Smooth muscle cell (in vitro differentiated cells): ENCODE data around the gene HNRNPK. TPM values are rescaled to one million over a fixed set of nuclear protein-coding genes. Genes with fewer than 3 reads are reported as not detected.

Experiments used
- DNase-seq: peaks from one replicate; lab custom pipeline; 2025; ENCODE audit not compliant: unreplicated experiment; lab: John Stamatoyannopoulos, UW
- H2AFZ ChIP-seq: fragments of 200-600 bp; sonication (generic); 2 replicates; pipeline ENCODE4 v1.6.0; 2016; ENCODE audit warnings: antibody characterized with exemption, low read depth, mild to moderate bottlenecking
- H3F3A ChIP-seq: fragments of 200-600 bp; sonication (generic); 2 replicates; pipeline ENCODE4 v1.6.0; 2017; ENCODE audit warnings: antibody characterized with exemption, low read depth
- H3K27ac ChIP-seq: fragments of 200-600 bp; sonication (generic); 2 replicates; pipeline ENCODE4 v1.5.1; 2016; ENCODE audit warnings: low read depth, mild to moderate bottlenecking
- H3K27me3 ChIP-seq: fragments of 200-600 bp; sonication (generic); 2 replicates; pipeline ENCODE4 v1.6.1; 2016; ENCODE audit warnings: low read depth, mild to moderate bottlenecking
- H3K36me3 ChIP-seq: fragments of 200-600 bp; sonication (generic); 2 replicates; pipeline ENCODE4 v1.5.1; 2016; ENCODE audit warnings: low read depth
- H3K4me1 ChIP-seq: fragments of 200-600 bp; sonication (generic); 2 replicates; pipeline ENCODE4 v1.5.1; 2016; ENCODE audit warnings: low read depth
- H3K4me2 ChIP-seq: fragments of 200-600 bp; sonication (generic); 2 replicates; pipeline ENCODE4 v1.6.0; 2016; ENCODE audit warnings: mild to moderate bottlenecking
- H3K4me3 ChIP-seq: fragments of 200-600 bp; sonication (generic); 2 replicates; pipeline ENCODE4 v1.5.1; 2016; ENCODE audit warnings: mild to moderate bottlenecking
- H3K79me2 ChIP-seq: fragments of 200-600 bp; sonication (generic); 2 replicates; pipeline ENCODE4 v1.6.0; 2016; ENCODE audit warnings: low read depth, mild to moderate bottlenecking
- H3K9ac ChIP-seq: fragments of 200-600 bp; sonication (generic); 2 replicates; pipeline ENCODE4 v1.6.0; 2016; ENCODE audit warnings: low read depth
- H3K9me3 ChIP-seq: fragments of 200-600 bp; sonication (generic); replicated peaks from 2 replicates; pipeline ENCODE4 v1.5.1; 2016; ENCODE audit warnings: low read depth
- H4K20me1 ChIP-seq: fragments of 200-600 bp; sonication (generic); 2 replicates; pipeline ENCODE4 v1.6.0; 2016; ENCODE audit warnings: low read depth
- CTCF ChIP-seq: fragments of 200-600 bp; sonication (generic); IDR thresholded peaks from 2 replicates; pipeline ENCODE4 v1.5.1; 2017; ENCODE audit warnings: borderline replicate concordance, mild to moderate bottlenecking, antibody characterized with exemption; ENCODE audit not compliant: insufficient read depth, poor library complexity, severe bottlenecking
- WGBS: methylation state at CpG from one replicate; pipeline ENCODE4 v1.1.7; 2016; ENCODE audit warnings: low lambda C conversion rate; 5-methylcytosine and 5-hydroxymethylcytosine counted together
- polyA plus RNA-seq: library from polyadenylated mRNA; unstranded; fragments of >200 nt; fragmentation: Nextera tagmentation; extraction: Ambion mirVana; gene quantifications from 2 replicates; pipeline ENCODE4 v1.2.1, GENCODE V29; 2016
- total RNA-seq: library from RNA; depleted of rRNA; stranded (reverse); fragments of >200 nt; gene quantifications from 2 replicates; pipeline ENCODE4 v1.2.3, GENCODE V29; 2014

The HNRNPK gene
- total and polyA plus RNA-seq, 2 experiments from 2014 or later, result 468 to 584 TPM

GRCh38 chr9:83986195-83986594 is 6.2 kb upstream of the HNRNPK start:
- 96% methylated on average over 3 of the region's 3 CpGs for WGBS
- Histone ChIP-seq H3K9me3 (no peaks in the 10 kb centered on the region), H2AFZ (no peak overlapping the region), H3K9ac (no peak overlapping the region), H3K4me3 (no peak overlapping the region), H3K4me2 (no peak overlapping the region), H4K20me1 (no peaks in the 10 kb centered on the region), H3K4me1 (peaks cover 4% of the 10 kb centered on the region), H3K36me3 (no peaks in the 10 kb centered on the region), H3K79me2 (peaks cover 65% of the 10 kb centered on the region), H3F3A (peaks cover 5% of the 10 kb centered on the region), H3K27me3 (no peaks in the 10 kb centered on the region), H3K27ac (no peak overlapping the region)
- TF ChIP-seq CTCF, result no peak
- DNase-seq, result no peak

GRCh38 chr9:83981126-83981871 is 1.3 kb upstream of the HNRNPK start:
- no peaks in the 10 kb centered on the region for H3K27me3 ChIP-seq
- H3K4me3 ChIP-seq, result peak overlapping the region; percentile 84
- peak overlapping the region; percentile 100 for H3K9ac ChIP-seq
- H3K79me2 ChIP-seq, result peaks cover 90% of the 10 kb centered on the region
- no peak for DNase-seq
- peaks cover 31% of the 10 kb centered on the region for H4K20me1 ChIP-seq
- peaks cover 8% of the 10 kb centered on the region for H3F3A ChIP-seq
- H3K9me3 ChIP-seq, result no peaks in the 10 kb centered on the region
- peak overlapping the region; percentile 91 for H2AFZ ChIP-seq
- no peak for TF ChIP-seq CTCF
- peaks cover 7% of the 10 kb centered on the region for H3K36me3 ChIP-seq
- peak overlapping the region; percentile 94 for H3K4me2 ChIP-seq
- peak overlapping the region; percentile 96 for H3K27ac ChIP-seq
- WGBS, result 2% methylated on average over 27 of the region's 29 CpGs
- peaks cover 18% of the 10 kb centered on the region for H3K4me1 ChIP-seq

GRCh38 chr9:83980395-83981125 is 545 bp upstream of the HNRNPK start, which contains the start of gene RMI1:
Gene RMI1 (plus strand): TSS chr9:83980805. CDS start chr9:84000987, 20,182 bp downstream.
- Histone ChIP-seq H3K79me2 (peaks cover 91% of the 10 kb centered on the region), H3K4me1 (peaks cover 18% of the 10 kb centered on the region), H3K27me3 (no peaks in the 10 kb centered on the region), H3F3A (peaks cover 15% of the 10 kb centered on the region), H3K36me3 (peaks cover 14% of the 10 kb centered on the region), H3K9me3 (no peaks in the 10 kb centered on the region), H2AFZ (peak within 1 kb of the TSS; percentile 91), H3K27ac (peak within 1 kb of the TSS; percentile 96), H3K4me3 (peak within 1 kb of the TSS; percentile 84), H3K9ac (peak within 1 kb of the TSS; percentile 100), H3K4me2 (peak within 1 kb of the TSS; percentile 94), H4K20me1 (peaks cover 39% of the 10 kb centered on the region)
- no peak for TF ChIP-seq CTCF
- under 1% methylated on average over 55 of the region's 69 CpGs for WGBS
- DNase-seq, result peak; percentile 99
